ENCODE measurements around the gene PAX5.

Gene PAX5

DNA sequence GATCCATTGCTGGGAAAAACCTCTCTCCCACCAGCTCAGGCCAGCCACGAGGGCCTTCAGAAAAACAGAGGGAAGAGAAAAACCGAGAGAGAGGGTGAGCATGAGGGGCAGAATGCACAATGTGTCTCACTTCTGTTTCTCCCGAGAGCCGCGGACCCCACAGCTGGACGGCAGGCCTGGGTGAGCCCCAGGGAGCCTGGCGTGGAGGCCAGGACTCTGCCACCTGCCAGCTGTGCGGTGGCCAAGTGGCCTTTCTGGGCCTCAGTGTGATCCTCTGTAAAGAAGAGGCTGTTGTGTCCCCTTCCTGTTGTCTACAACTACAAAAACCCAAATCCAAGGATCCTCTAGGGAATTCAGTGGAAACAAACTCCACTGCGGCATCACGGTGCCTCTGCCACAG, 179.3 kb downstream of the PAX5 start:
- H3K4me3 ChIP-seq (ENCODE audit: low read depth, low read length): no peak overlapping the region
- TF ChIP-seq CTCF (IDR thresholded peaks at IDR 0.05; ENCODE audit: insufficient read depth, low read depth, low read length, missing control alignments): no peak

GRCh38 chr9:36854034-36854433, 180.0 kb downstream of the PAX5 start:
- TF ChIP-seq CTCF (IDR thresholded peaks at IDR 0.05; ENCODE audit: insufficient read depth, low read depth, low read length, missing control alignments): no peak
- no peak for DNase-seq (ENCODE audit: low read depth)
- H3K4me3 ChIP-seq (ENCODE audit: low read depth, low read length): no peak overlapping the region

More for the DNA sequence above, 179.3 kb downstream of the PAX5 start:
- no peak for DNase-seq (ENCODE audit: low read depth)

GRCh38 chr9:36853233-36853632, 180.8 kb downstream of the PAX5 start:
- H3K4me3 ChIP-seq (ENCODE audit: low read depth, low read length): no peak overlapping the region
- DNase-seq (ENCODE audit: low read depth): no peak
- TF ChIP-seq CTCF (IDR thresholded peaks at IDR 0.05; ENCODE audit: insufficient read depth, low read depth, low read length, missing control alignments): no peak

- no peak for TF ChIP-seq CTCF (IDR thresholded peaks at IDR 0.05; ENCODE audit: insufficient read depth, low read depth, low read length, missing control alignments)
- no peak overlapping the region for H3K4me3 ChIP-seq (ENCODE audit: low read depth, low read length)
- no peak for DNase-seq (ENCODE audit: low read depth)
Observed at GRCh38 chr9:36849943-36850342, 184.1 kb downstream of the PAX5 start.

DNA sequence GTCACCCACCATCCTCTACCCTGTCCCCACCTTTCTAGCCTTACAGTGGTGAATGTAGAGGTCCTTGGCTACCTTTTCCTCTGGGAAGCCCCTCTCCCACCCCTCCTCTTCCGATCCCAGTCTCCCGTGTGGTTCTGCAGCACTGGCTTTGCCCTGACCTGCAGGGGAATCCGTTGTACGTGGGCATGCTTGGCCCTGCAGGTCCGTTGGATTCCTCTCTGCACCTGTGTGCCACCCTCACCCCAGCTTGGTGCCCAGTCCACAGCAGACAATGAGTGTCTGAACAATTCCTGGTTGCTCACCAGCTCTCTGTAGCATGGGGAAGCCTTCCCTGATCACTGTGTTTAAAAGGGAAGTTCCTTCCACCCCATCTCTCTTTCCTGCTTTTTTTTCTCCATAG, 185.1 kb downstream of the PAX5 start:
- TF ChIP-seq CTCF (IDR thresholded peaks at IDR 0.05; ENCODE audit: insufficient read depth, low read depth, low read length, missing control alignments): no peak
- DNase-seq (ENCODE audit: low read depth): no peak
- no peak overlapping the region for H3K4me3 ChIP-seq (ENCODE audit: low read depth, low read length)

DNA sequence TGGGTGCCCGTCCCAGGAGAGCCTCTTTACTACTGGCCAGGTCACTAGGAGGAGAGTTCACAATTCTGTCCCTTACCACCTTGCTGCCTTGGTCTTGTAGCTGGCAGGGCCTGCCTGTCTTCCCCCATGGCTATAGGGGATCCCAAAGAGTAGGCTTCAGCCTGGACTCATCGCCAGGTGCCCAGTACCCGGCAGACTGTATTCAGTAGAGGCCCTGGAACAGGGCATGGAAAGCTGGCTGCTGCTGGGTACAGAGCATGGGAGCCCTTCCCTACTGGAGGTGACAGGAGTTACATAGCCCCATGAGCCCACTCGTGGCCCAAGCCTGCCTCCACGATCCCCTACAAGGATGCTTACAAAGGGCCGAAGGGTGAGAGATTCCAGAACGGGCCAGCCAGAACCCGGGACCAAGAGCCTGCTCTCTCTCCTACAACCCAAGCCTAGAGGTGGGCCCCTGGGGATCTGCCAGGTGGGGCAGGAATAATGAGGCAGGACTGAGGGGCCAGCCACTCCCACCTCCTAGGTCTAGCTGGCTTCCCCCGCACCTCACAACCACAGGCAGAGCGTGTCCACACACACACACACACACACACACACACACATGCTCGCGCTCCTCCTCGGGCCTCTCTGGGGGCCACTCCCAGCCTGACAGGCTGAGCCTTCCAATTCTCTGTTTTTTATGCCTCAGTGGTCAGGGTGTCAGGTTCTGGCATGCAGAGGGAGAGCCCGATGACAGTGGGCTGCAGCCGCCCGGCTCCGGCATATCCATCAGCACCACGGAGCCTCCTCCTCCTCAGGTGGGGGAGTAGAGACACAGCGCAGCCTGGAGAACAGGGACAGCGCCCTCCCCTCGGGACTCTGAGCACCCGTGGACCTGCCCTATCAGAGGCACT, 186.0 kb downstream of the PAX5 start:
- no peak for TF ChIP-seq CTCF (IDR thresholded peaks at IDR 0.05; ENCODE audit: insufficient read depth, low read depth, low read length, missing control alignments)
- H3K4me3 ChIP-seq (ENCODE audit: low read depth, low read length): no peak overlapping the region
- no peak for DNase-seq (ENCODE audit: low read depth)

GRCh38 chr9:36846621-36847020, 187.4 kb downstream of the PAX5 start:
- no peak for TF ChIP-seq CTCF (IDR thresholded peaks at IDR 0.05; ENCODE audit: insufficient read depth, low read depth, low read length, missing control alignments)
- DNase-seq (ENCODE audit: low read depth): no peak
- no peak overlapping the region for H3K4me3 ChIP-seq (ENCODE audit: low read depth, low read length)
